Sigmoid colon (tissue), 7 donors: ENCODE measurements around the gene COL28A1. TPM values are rescaled to one million over a fixed set of nuclear protein-coding genes. Genes with fewer than 3 reads are reported as not detected.

Experiments
- DNase-seq: peaks from one replicate; pipeline ENCODE4 v3.0.0-alpha.2; 2019
- H3K27ac ChIP-seq, 4 donors: fragments of 200-600 bp; sonication (generic); one replicate each; pipeline ENCODE4 v1.5.1; 2016 to 2019; ENCODE audit warnings: mild to moderate bottlenecking in 1 of 4
- H3K27me3 ChIP-seq, 3 donors: fragments of 200-600 bp; sonication (generic); one replicate each; pipeline ENCODE4 v1.5.1; 2019; ENCODE audit warnings: mild to moderate bottlenecking in 1 of 3
- H3K36me3 ChIP-seq, 4 donors: fragments of 200-600 bp; sonication (generic); one replicate each; pipeline ENCODE4 v1.5.1; 2016 to 2019
- H3K4me1 ChIP-seq, 4 donors: fragments of 200-600 bp; sonication (generic); one replicate each; pipeline ENCODE4 v1.5.1; 2017 to 2019
- H3K4me3 ChIP-seq, 4 donors: fragments of 200-600 bp; sonication (generic); one replicate each; pipeline ENCODE4 v1.5.1; 2017 to 2019; ENCODE audit warnings: mild to moderate bottlenecking in 2 of 4, moderate library complexity in 1 of 4
- H3K9me3 ChIP-seq, 4 donors: fragments of 200-600 bp in 3 of 4; sonication (generic) in 3 of 4; one replicate each; pipeline versions ENCODE4 v1.5.1 to v1.6.1; 2013 to 2019
- EP300 ChIP-seq, 4 donors: sonication (generic); formaldehyde crosslinking; IDR thresholded peaks; one replicate each; pipeline ENCODE4 v1.6.1; 2017; ENCODE audit warnings: antibody characterized with exemption in 4 of 4
- POLR2A ChIP-seq, 2 donors: fragments of 450-650 bp; IDR thresholded peaks; one replicate each; pipeline ENCODE4 v1.6.1; 2016; ENCODE audit warnings: antibody characterized with exemption in 2 of 2, mild to moderate bottlenecking in 2 of 2, moderate library complexity in 2 of 2
- POLR2AphosphoS5 ChIP-seq, 4 donors: sonication (generic); formaldehyde crosslinking; IDR thresholded peaks; one replicate each; pipeline ENCODE4 v1.6.1; 2017; ENCODE audit warnings: antibody characterized with exemption in 4 of 4
- WGBS, 2 donors: extraction: QIAGEN DNeasy Blood & Tissue Kit; methylation state at CpG; one replicate each; pipeline ENCODE4 v1.1.7; 2013; 5-methylcytosine and 5-hydroxymethylcytosine counted together
- intact Hi-C: fragments of 100-400 bp; cut with DNase I; formaldehyde crosslinking; loops from one replicate; pipeline ENCODE4 v1.15.1; 2023
- polyA plus RNA-seq, 3 donors: library from polyadenylated mRNA; stranded (reverse); fragments of 200-250 nt; gene quantifications; one replicate each; pipeline ENCODE4 v1.2.3, GENCODE V29; 2013
- total RNA-seq, 4 donors: library from RNA; depleted of rRNA; stranded (reverse); fragments of >200 nt; gene quantifications; one replicate each; pipeline ENCODE4 v1.1.0, GENCODE V29; 2016
- TF ChIP-seq, protein P1 (sequence below), 4 experiments: fragments of 450-650 bp in 3 of 4; fragments of 200-600 bp in 1 of 4; IDR thresholded peaks; one replicate each; pipeline ENCODE4 v1.5.1; 2016 to 2019; ENCODE audit warnings: antibody characterized with exemption in 4 of 4, mild to moderate bottlenecking in 3 of 4, moderate library complexity in 2 of 4
- donor health status: healthy with polysubstance abuse.
- donor health status: Bipolar disorder and iron deficiency.
- donor health status: healthy.

The COL28A1 gene
- total and polyA plus RNA-seq, 7 donors, result 0.60 to 25.5 (median 9.9) TPM

DNA sequence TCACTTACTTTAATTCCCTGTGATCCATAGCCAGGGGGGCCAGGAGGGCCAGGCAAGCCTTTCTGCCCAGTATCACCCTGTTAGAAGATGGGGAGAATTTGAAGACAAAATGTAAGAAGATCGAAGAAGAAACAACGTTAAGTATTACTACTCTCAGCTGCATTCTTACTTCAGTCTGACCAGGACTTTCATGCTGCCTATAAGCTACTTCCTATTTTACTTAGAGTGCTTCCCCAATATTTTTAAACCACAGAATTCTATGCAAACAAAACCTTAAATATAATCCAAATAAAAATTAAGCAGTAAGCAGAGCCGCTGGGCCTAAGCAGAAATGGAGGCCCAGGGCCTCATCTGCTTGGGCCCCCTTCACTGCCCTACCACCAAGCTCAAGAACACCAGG lies 117.8 kb downstream of the COL28A1 start:
- no peak for DNase-seq
- Histone ChIP-seq H3K27ac (no peak overlapping the region), H3K4me1 (no peaks in the 10 kb centered on the region), H3K36me3 (no peaks in the 10 kb centered on the region), H3K27me3 (no peaks in the 10 kb centered on the region), H3K4me3 (no peak overlapping the region), H3K9me3 (no peaks in the 10 kb centered on the region)
- intact Hi-C loops, result no loop called here
- TF ChIP-seq POLR2A (IDR thresholded peaks at IDR 0.05), result no peak
- TF ChIP-seq POLR2AphosphoS5 (IDR thresholded peaks at IDR 0.05), result no peak
- 64 to 88% methylated on average over 3 of the region's 3 CpGs for WGBS, 2 donors

DNA sequence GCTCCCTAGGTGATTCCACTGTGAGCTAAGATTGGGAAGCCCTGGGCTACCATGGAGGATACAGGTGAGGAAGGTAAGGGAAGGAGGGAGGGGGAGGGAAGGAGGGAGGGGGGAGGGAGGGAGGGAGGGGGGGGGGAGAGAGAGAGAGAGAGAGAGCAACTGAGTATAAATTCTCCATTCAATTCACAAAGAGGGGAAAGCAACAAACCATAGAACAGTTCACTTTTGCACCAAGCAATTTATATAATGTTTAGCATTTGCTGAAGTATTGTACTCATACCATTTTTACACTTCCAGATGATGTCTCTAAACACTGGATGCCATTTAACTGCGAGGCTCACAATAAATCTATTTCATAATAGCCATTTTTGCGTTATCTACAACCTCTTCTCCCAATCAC lies 118.3 kb downstream of the COL28A1 start:
- Histone ChIP-seq H3K4me3 (no peak overlapping the region), H3K27ac (no peak overlapping the region), H3K9me3 (no peaks in the 10 kb centered on the region), H3K36me3 (no peaks in the 10 kb centered on the region), H3K27me3 (no peaks in the 10 kb centered on the region), H3K4me1 (no peaks in the 10 kb centered on the region)
- intact Hi-C loops, result no loop called here
- DNase-seq, result no peak
- TF ChIP-seq EP300 (IDR thresholded peaks at IDR 0.05) (no peak), POLR2A (IDR thresholded peaks at IDR 0.05) (no peak), POLR2AphosphoS5 (IDR thresholded peaks at IDR 0.05) (no peak)
- TF ChIP-seq, protein P1, sequence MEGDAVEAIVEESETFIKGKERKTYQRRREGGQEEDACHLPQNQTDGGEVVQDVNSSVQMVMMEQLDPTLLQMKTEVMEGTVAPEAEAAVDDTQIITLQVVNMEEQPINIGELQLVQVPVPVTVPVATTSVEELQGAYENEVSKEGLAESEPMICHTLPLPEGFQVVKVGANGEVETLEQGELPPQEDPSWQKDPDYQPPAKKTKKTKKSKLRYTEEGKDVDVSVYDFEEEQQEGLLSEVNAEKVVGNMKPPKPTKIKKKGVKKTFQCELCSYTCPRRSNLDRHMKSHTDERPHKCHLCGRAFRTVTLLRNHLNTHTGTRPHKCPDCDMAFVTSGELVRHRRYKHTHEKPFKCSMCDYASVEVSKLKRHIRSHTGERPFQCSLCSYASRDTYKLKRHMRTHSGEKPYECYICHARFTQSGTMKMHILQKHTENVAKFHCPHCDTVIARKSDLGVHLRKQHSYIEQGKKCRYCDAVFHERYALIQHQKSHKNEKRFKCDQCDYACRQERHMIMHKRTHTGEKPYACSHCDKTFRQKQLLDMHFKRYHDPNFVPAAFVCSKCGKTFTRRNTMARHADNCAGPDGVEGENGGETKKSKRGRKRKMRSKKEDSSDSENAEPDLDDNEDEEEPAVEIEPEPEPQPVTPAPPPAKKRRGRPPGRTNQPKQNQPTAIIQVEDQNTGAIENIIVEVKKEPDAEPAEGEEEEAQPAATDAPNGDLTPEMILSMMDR (IDR thresholded peaks at IDR 0.05), result no peak
- 76 to 88% methylated on average over 2 of the region's 2 CpGs for WGBS, 2 donors

DNA sequence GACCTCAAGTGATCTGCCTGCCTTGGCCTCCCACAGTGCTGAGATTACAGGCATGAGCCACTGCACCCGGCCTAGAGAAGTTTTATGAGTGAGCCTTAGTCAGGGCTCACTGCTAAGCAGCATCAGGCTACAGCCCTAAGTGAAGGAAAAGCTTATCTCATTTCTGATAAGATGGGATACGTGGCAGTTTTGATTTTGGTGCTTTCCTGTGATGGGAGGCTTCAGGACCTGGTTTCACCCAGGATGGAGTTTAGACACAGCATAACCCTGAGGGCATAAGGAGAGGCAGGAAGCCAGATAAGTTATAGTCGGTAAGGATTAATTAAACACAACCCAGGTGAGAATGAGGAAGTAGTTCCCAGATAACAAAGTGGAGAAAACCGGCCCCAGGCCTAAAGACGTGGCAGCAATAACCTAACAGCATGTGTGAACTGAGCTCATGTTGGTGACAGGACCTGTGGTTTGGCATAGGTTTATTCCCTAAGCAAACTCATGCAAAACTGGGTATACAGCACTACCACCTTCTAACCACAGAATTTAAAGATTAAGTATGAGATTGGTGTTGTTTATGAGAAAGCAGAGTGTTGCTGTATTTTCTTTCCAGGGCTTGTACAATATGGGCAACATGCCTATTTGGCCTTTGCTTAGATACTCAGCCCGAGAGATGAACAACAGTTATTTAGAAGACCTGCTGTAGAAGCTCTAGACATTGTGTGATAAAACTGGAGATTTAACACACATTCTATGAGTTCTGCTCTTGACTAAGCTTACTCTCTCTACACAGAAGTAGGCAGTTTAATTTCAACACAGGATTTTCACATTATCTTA lies 119.4 kb downstream of the COL28A1 start:
- H3K4me3 ChIP-seq, result no peak overlapping the region
- no peak for TF ChIP-seq POLR2A (IDR thresholded peaks at IDR 0.05)
- TF ChIP-seq, protein P1 (IDR thresholded peaks at IDR 0.05), result no peak
- TF ChIP-seq EP300 (IDR thresholded peaks at IDR 0.05), result no peak
- TF ChIP-seq POLR2AphosphoS5 (IDR thresholded peaks at IDR 0.05), result no peak
- H3K27ac ChIP-seq, result no peak overlapping the region
- H3K27me3 ChIP-seq, result no peaks in the 10 kb centered on the region
- H3K4me1 ChIP-seq, result no peaks in the 10 kb centered on the region
- no peaks in the 10 kb centered on the region for H3K36me3 ChIP-seq
- WGBS, 2 donors, result 10 to 43% methylated on average over 6 of the region's 6 CpGs
- intact Hi-C loops, result no loop called here
- no peaks in the 10 kb centered on the region for H3K9me3 ChIP-seq
- DNase-seq, result no peak

DNA sequence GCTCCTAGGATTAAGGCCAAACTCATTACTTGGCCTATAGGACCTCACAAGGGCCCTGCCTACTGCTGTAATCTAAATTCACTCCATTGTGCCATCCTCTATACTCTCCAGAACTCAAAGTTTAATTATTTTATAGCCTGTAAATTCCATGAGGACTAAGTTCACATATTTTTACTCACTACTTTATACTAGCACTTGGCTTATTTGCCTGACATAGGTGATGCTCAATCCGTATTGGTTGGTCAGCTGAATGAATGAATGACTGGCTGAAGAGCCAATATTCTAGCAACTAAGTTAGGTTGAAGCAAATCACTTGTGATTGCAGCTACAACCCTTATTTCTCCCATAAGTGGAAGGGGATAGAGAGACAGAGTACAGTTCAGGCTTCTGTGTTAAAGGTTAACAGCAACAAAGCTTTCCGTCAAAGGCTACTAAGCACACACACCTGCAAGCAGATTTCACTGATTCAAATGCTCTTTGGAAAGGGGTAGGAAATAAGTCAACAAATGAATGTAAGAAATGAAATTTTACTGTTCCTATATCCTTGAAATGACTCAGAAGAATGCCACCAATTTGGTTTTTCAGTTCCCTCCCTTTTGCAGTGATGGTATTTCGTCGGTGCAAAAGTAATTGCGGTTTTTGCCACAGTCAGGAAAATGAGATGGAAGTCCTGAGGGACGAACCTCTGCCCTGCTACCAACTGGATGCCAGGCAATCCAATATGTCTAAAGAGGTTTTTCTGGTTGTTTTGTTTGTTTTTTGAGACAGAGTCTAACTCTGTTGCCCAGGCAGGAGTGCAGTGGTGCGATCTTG lies 120.7 kb downstream of the COL28A1 start:
- intact Hi-C loops, result no loop called here
- H3K36me3 ChIP-seq, result no peaks in the 10 kb centered on the region
- TF ChIP-seq POLR2AphosphoS5 (IDR thresholded peaks at IDR 0.05) (no peak), POLR2A (IDR thresholded peaks at IDR 0.05) (no peak), EP300 (IDR thresholded peaks at IDR 0.05) (no peak)
- TF ChIP-seq, protein P1 (IDR thresholded peaks at IDR 0.05), result no peak
- 22 to 74% methylated on average over 7 of the region's 7 CpGs for WGBS, 2 donors
- H3K4me1 ChIP-seq, result no peaks in the 10 kb centered on the region
- no peaks in the 10 kb centered on the region for H3K9me3 ChIP-seq
- H3K27me3 ChIP-seq, result no peaks in the 10 kb centered on the region
- no peak for DNase-seq
- no peak overlapping the region for H3K27ac ChIP-seq
- no peak overlapping the region for H3K4me3 ChIP-seq
